OCI-LY1 (cell line): Measurements from ENCODE around the gene CRY2.

Source experiments
- H2AFZ ChIP-seq: fragments of 200-600 bp; sonication (generic), shearing (Covaris generic); 2 replicates; pipeline ENCODE4 v1.6.0; 2014; ENCODE audit warnings: antibody characterized with exemption, mild to moderate bottlenecking, low read length
- H3F3A ChIP-seq: fragments of 200-600 bp; sonication (generic), shearing (Covaris generic); 2 replicates; pipeline ENCODE4 v1.6.0; 2014; ENCODE audit warnings: mild to moderate bottlenecking, antibody characterized with exemption, low read length, moderate library complexity; ENCODE audit not compliant: insufficient read depth
- H3K27ac ChIP-seq: fragments of 200-600 bp; sonication (generic); 2 replicates; pipeline ENCODE4 v1.5.1; 2014; ENCODE audit warnings: low read length, mixed run types, mild to moderate bottlenecking, low read depth; ENCODE audit not compliant: poor library complexity, severe bottlenecking
- H3K27me3 ChIP-seq: fragments of 200-600 bp; sonication (generic); 2 replicates; pipeline ENCODE4 v1.6.0; 2014; ENCODE audit warnings: antibody characterized with exemption, mild to moderate bottlenecking, low read length, moderate library complexity; ENCODE audit not compliant: insufficient read depth
- H3K36me3 ChIP-seq: fragments of 200-600 bp; sonication (generic); 2 replicates; pipeline ENCODE4 v1.6.1; 2014; ENCODE audit warnings: mild to moderate bottlenecking, antibody characterized with exemption, low read length, moderate library complexity, mixed read lengths; ENCODE audit not compliant: insufficient read depth
- H3K4me1 ChIP-seq: fragments of 200-600 bp; sonication (generic); 2 replicates; pipeline ENCODE4 v1.5.1; 2014; ENCODE audit warnings: mild to moderate bottlenecking, low read length, moderate library complexity; ENCODE audit not compliant: insufficient read depth, severe bottlenecking
- H3K4me2 ChIP-seq: fragments of 200-600 bp; sonication (generic), shearing (Covaris generic); 2 replicates; pipeline ENCODE4 v1.6.1; 2014; ENCODE audit warnings: low read length
- H3K4me3 ChIP-seq: fragments of 200-600 bp; sonication (generic); 2 replicates; pipeline ENCODE4 v1.5.1; 2014; ENCODE audit warnings: low read length, low read depth, mild to moderate bottlenecking, mixed read lengths; ENCODE audit not compliant: poor library complexity, severe bottlenecking
- H3K79me2 ChIP-seq: fragments of 200-600 bp; shearing (Covaris generic); 2 replicates; pipeline ENCODE4 v1.6.1; 2016; ENCODE audit warnings: mixed run types, low read length, mixed read lengths; ENCODE audit not compliant: insufficient read depth
- H3K9ac ChIP-seq: fragments of 200-600 bp; sonication (generic), shearing (Covaris generic); 2 replicates; pipeline ENCODE4 v1.6.1; 2014; ENCODE audit warnings: mild to moderate bottlenecking, low read length, mixed read lengths
- H3K9me2 ChIP-seq: fragments of 200-600 bp; sonication (generic), shearing (Covaris generic); 2 replicates; pipeline ENCODE4 v1.6.1; 2014; ENCODE audit warnings: low read depth, mild to moderate bottlenecking, low read length, mixed read lengths
- H3K9me3 ChIP-seq: fragments of 200-600 bp; shearing (Covaris generic); 2 replicates; pipeline ENCODE4 v1.6.1; 2014; ENCODE audit warnings: low read length, mixed read lengths
- H4K20me1 ChIP-seq: fragments of 200-600 bp; sonication (generic), shearing (Covaris generic); 2 replicates; pipeline ENCODE4 v1.6.0; 2016; ENCODE audit warnings: mild to moderate bottlenecking, low read length; ENCODE audit not compliant: insufficient read depth
- EZH2 ChIP-seq: fragments of 200-600 bp; sonication (generic), shearing (Covaris generic); IDR thresholded peaks from 2 replicates; pipeline ENCODE4 v1.8.0; 2017; ENCODE audit warnings: borderline replicate concordance, mixed run types, mild to moderate bottlenecking, antibody characterized with exemption, low read length, moderate library complexity, mixed read lengths
- TF ChIP-seq, protein P1 (sequence below): fragments of 200-600 bp; sonication (generic), shearing (Covaris generic); IDR thresholded peaks from 2 replicates; pipeline ENCODE4 v1.5.1; 2017; ENCODE audit warnings: mild to moderate bottlenecking, antibody characterized with exemption, low read length, moderate library complexity, mixed read lengths

The CRY2 gene

GRCh38 chr11:45924036-45924915 is 77.0 kb downstream of the CRY2 start:
- Histone ChIP-seq H3K36me3 (no peaks in the 10 kb centered on the region), H3K79me2 (no peaks in the 10 kb centered on the region), H3K27ac (no peak overlapping the region), H3F3A (no peaks in the 10 kb centered on the region), H4K20me1 (no peaks in the 10 kb centered on the region), H2AFZ (no peak overlapping the region), H3K9ac (no peak overlapping the region), H3K9me3 (no peaks in the 10 kb centered on the region), H3K4me3 (no peak overlapping the region), H3K9me2 (no peaks in the 10 kb centered on the region), H3K4me2 (no peak overlapping the region), H3K4me1 (peaks cover 24% of the 10 kb centered on the region), H3K27me3 (no peaks in the 10 kb centered on the region; the same call in 1 of the 2 replicates)
- no peak for TF ChIP-seq EZH2
- TF ChIP-seq, protein P1, sequence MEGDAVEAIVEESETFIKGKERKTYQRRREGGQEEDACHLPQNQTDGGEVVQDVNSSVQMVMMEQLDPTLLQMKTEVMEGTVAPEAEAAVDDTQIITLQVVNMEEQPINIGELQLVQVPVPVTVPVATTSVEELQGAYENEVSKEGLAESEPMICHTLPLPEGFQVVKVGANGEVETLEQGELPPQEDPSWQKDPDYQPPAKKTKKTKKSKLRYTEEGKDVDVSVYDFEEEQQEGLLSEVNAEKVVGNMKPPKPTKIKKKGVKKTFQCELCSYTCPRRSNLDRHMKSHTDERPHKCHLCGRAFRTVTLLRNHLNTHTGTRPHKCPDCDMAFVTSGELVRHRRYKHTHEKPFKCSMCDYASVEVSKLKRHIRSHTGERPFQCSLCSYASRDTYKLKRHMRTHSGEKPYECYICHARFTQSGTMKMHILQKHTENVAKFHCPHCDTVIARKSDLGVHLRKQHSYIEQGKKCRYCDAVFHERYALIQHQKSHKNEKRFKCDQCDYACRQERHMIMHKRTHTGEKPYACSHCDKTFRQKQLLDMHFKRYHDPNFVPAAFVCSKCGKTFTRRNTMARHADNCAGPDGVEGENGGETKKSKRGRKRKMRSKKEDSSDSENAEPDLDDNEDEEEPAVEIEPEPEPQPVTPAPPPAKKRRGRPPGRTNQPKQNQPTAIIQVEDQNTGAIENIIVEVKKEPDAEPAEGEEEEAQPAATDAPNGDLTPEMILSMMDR: no peak

DNA sequence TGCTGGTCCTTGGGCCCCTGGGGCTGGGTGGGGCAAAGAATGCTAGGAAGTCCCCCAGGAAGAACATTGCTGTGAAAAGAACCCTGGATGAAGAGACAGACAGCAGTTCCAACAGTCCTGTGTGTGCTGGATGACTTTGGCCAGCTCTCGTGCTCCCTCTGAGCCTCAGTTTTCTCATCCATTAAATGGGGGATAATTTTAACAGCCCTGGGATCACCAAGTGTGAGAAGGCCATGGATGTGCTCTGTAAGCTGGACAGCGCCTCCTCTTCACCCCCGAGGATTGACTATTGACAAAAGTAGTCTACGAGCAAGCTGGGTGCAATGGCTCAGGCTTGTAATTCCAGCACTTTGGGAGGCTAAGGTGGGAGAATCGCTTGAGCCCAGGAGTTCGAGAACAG is 77.7 kb downstream of the CRY2 start:
- Histone ChIP-seq H4K20me1 (no peaks in the 10 kb centered on the region), H3K4me1 (peaks cover 30% of the 10 kb centered on the region), H3K9ac (no peak overlapping the region), H3K9me3 (no peaks in the 10 kb centered on the region), H3K4me3 (no peak overlapping the region), H3K4me2 (no peak overlapping the region), H2AFZ (no peak overlapping the region), H3K79me2 (no peaks in the 10 kb centered on the region), H3K27me3 (no peaks in the 10 kb centered on the region; the same call in 1 of the 2 replicates), H3F3A (no peaks in the 10 kb centered on the region), H3K9me2 (no peaks in the 10 kb centered on the region), H3K36me3 (no peaks in the 10 kb centered on the region), H3K27ac (no peak overlapping the region)
- no peak for TF ChIP-seq EZH2
- TF ChIP-seq, protein P1: no peak

GRCh38 chr11:45925550-45925949 is 78.3 kb downstream of the CRY2 start:
- H3K4me3 ChIP-seq: no peak overlapping the region
- TF ChIP-seq, protein P1: no peak
- TF ChIP-seq EZH2: no peak
- no peak overlapping the region for H2AFZ ChIP-seq
- no peaks in the 10 kb centered on the region for H3K9me3 ChIP-seq
- H3K4me2 ChIP-seq: no peak overlapping the region
- no peaks in the 10 kb centered on the region for H3K9me2 ChIP-seq
- no peaks in the 10 kb centered on the region for H3K36me3 ChIP-seq
- peaks cover 36% of the 10 kb centered on the region for H3K4me1 ChIP-seq
- no peaks in the 10 kb centered on the region for H4K20me1 ChIP-seq
- H3K9ac ChIP-seq: no peak overlapping the region
- no peaks in the 10 kb centered on the region for H3F3A ChIP-seq
- H3K27me3 ChIP-seq: no peaks in the 10 kb centered on the region; the same call in 1 of the 2 replicates
- H3K27ac ChIP-seq: no peak overlapping the region
- H3K79me2 ChIP-seq: no peaks in the 10 kb centered on the region
